A673 (cell line): ENCODE data around the gene PPP2R5A. TPM values are rescaled to one million over a fixed set of nuclear protein-coding genes. Genes with fewer than 3 reads are reported as not detected.

Experiments
- BruUV-seq: library from RNA; stranded (reverse); fragments of 400-500 nt; replicated peaks from 2 replicates; lab custom pipeline; 2021; lab: Mats Ljungman, UMichigan
- CTCF ChIA-PET: fragments of 300-600 bp; sonication (Branson Sonifier 250); formaldehyde crosslinking; loops from one replicate; lab custom pipeline; 2022; ENCODE audit warnings: antibody characterized with exemption; lab: Charles Lee
- POLR2A ChIA-PET: fragments of 300-600 bp; sonication (Branson Sonifier 250); formaldehyde crosslinking; loops from one replicate; lab custom pipeline; 2022; ENCODE audit warnings: antibody characterized with exemption; ENCODE audit not compliant: low non-redundant PET; lab: Charles Lee
- DNase-seq: peaks from one replicate; pipeline ENCODE4 v3.0.0-alpha.2; 2015; ENCODE audit warnings: low spot score
- H3K27ac ChIP-seq: fragments of 200-600 bp; sonication (generic); 2 replicates; pipeline ENCODE4 v1.5.1; 2016; ENCODE audit warnings: mixed run types, low read depth, mild to moderate bottlenecking, mixed read lengths, antibody characterized with exemption, low read length; ENCODE audit not compliant: poor library complexity, severe bottlenecking
- H3K27me3 ChIP-seq: fragments of 200-600 bp; sonication (generic); replicated peaks from 2 replicates; pipeline ENCODE4 v1.6.1; 2017; ENCODE audit warnings: mixed run types, low read depth, mild to moderate bottlenecking, mixed read lengths, antibody characterized with exemption, low read length; ENCODE audit not compliant: insufficient read depth, poor library complexity
- H3K36me3 ChIP-seq: fragments of 200-600 bp; sonication (generic); 2 replicates; pipeline ENCODE4 v1.6.1; 2016; ENCODE audit warnings: mixed run types, mild to moderate bottlenecking, mixed read lengths, antibody characterized with exemption, low read length; ENCODE audit not compliant: insufficient read depth, poor library complexity, severe bottlenecking
- H3K4me1 ChIP-seq: fragments of 200-600 bp; sonication (generic); 2 replicates; pipeline ENCODE4 v1.6.1; 2017; ENCODE audit warnings: mixed run types, mild to moderate bottlenecking, mixed read lengths, antibody characterized with exemption, low read length; ENCODE audit not compliant: insufficient read depth, poor library complexity, severe bottlenecking
- H3K4me3 ChIP-seq: fragments of 200-600 bp; sonication (generic); 2 replicates; pipeline ENCODE4 v1.5.1; 2016; ENCODE audit warnings: low read depth, mixed run types, mild to moderate bottlenecking, mixed read lengths, low read length; ENCODE audit not compliant: poor library complexity, severe bottlenecking
- H3K9me3 ChIP-seq: fragments of 200-600 bp; sonication (generic); 2 replicates; pipeline ENCODE4 v1.6.1; 2016; ENCODE audit warnings: mixed run types, low read depth, mild to moderate bottlenecking, mixed read lengths, antibody characterized with exemption, low read length; ENCODE audit not compliant: poor library complexity, severe bottlenecking
- CTCF ChIP-seq: fragments of 300-800, 200-600 bp; sonication (generic); conservative IDR thresholded peaks from 2 replicates; pipeline ENCODE4 v1.5.1; 2017; ENCODE audit warnings: low read depth, mild to moderate bottlenecking, antibody characterized with exemption, low read length, moderate library complexity, mixed read lengths
- EZH2 ChIP-seq: fragments of 200-600 bp; sonication (generic); IDR thresholded peaks from 2 replicates; pipeline ENCODE4 v1.6.1; 2017; ENCODE audit warnings: borderline replicate concordance, low read depth, mild to moderate bottlenecking, mixed read lengths, antibody characterized with exemption, low read length; ENCODE audit not compliant: poor library complexity, severe bottlenecking
- intact Hi-C: fragments of 100-400 bp; cut with micrococcal nuclease; formaldehyde crosslinking; loops from one replicate; pipeline ENCODE4 v1.10.0; 2022; ENCODE audit not compliant: unreplicated experiment
- total RNA-seq: library from RNA; stranded (reverse); gene quantifications from 2 replicates; pipeline ENCODE4 v1.2.3, GENCODE V29; 2021

PPP2R5A gene
- total RNA-seq, 1 experiment from 2014 or later, result 13.9 TPM

- no peak for DNase-seq
- ChIA-PET CTCF (no interaction called here), POLR2A (interaction anchor here (0.6 kb wide), 1 partner anchor 326 kb away, joined by 5 read pairs; no protein-coding TSS in a partner anchor)
- H3K36me3 ChIP-seq, result no peaks in the 10 kb centered on the region
- H3K4me1 ChIP-seq, result no peaks in the 10 kb centered on the region
- no peak overlapping the region for H3K4me3 ChIP-seq
- no TSS peak for BruUV-seq
- H3K27ac ChIP-seq, result no peak overlapping the region
- H3K9me3 ChIP-seq, result peaks cover 11% of the 10 kb centered on the region
- no peak for TF ChIP-seq CTCF
- TF ChIP-seq EZH2, result no peak
- H3K27me3 ChIP-seq, result no peaks in the 10 kb centered on the region
- intact Hi-C loops, result no loop called here
These were observed 111.4 kb downstream of the PPP2R5A start for GRCh38 chr1:212396638-212397037.

DNA sequence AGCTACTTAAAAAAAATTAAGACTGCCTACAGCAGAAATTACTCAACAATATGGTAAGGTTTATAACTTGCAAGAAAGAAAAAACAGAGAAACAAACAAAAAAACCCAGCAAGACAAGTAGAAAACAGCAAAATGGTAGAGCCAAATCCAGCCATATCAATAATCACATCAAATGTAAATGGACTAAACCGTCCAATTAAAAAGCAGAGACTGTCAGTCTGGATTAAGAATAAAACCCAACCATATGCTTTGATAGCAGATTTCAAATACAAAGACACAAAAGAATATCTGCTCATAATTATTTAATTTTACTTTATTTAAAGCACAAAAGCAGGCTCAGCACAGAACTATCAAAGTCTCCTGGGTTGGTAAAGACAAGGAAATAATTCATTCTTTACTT lies 112.0 kb downstream of the PPP2R5A start:
- TF ChIP-seq EZH2, result no peak
- TF ChIP-seq CTCF, result no peak
- no TSS peak for BruUV-seq
- CTCF ChIA-PET, result no interaction called here

DNA sequence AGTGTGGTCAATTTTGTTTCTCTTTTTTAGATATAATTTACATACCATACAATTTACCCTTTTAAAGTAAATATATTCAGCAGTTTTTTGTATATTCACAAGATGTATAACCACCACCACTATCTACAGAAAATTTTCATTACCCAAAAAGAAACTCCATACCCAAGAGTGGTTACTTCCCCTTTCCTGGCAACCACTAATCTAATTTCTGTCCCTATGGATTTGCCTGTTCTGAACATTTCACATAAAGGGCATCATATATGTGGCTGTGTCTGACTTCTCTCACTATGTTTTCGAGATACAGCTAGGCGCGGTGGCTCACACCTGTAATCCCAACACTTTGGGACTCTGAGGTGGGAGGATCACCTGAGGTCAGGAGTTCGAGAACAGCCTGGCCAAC lies 115.8 kb downstream of the PPP2R5A start:
- H3K36me3 ChIP-seq, result no peaks in the 10 kb centered on the region
- no peak for DNase-seq
- intact Hi-C loops, result no loop called here
- no peak overlapping the region for H3K27ac ChIP-seq
- no peaks in the 10 kb centered on the region for H3K27me3 ChIP-seq
- peaks cover 11% of the 10 kb centered on the region for H3K9me3 ChIP-seq
- H3K4me3 ChIP-seq, result no peak overlapping the region
- peaks cover 8% of the 10 kb centered on the region for H3K4me1 ChIP-seq
- POLR2A ChIA-PET, result no interaction called here
- CTCF ChIA-PET, result no interaction called here
- TF ChIP-seq CTCF, result no peak
- TF ChIP-seq EZH2, result no peak
- BruUV-seq, result no TSS peak

More for the DNA sequence above, 112.0 kb downstream of the PPP2R5A start:
- POLR2A ChIA-PET, result no interaction called here
- intact Hi-C loops, result no loop called here
- H3K9me3 ChIP-seq, result peaks cover 11% of the 10 kb centered on the region
- DNase-seq, result no peak
- H3K4me3 ChIP-seq, result no peak overlapping the region
- no peaks in the 10 kb centered on the region for H3K4me1 ChIP-seq
- no peaks in the 10 kb centered on the region for H3K36me3 ChIP-seq
- H3K27ac ChIP-seq, result no peak overlapping the region
- no peaks in the 10 kb centered on the region for H3K27me3 ChIP-seq
